ENCODE data around the gene WASHC4.

WASHC4 gene

GRCh38 chr12:105107494-105108371 lies at the start of gene WASHC4:
TSS of gene WASHC4 (plus strand) at chr12:105107731. CDS start at chr12:105107801, 70 bp downstream.
- peak; percentile 92 for DNase-seq

GRCh38 chr12:105060715-105061378 lies 46.7 kb upstream of the WASHC4 start:
- no peak for DNase-seq

GRCh38 chr12:105064564-105065178 lies 42.9 kb upstream of the WASHC4 start:
- no peak for DNase-seq

GRCh38 chr12:105067511-105068031 lies 40.0 kb upstream of the WASHC4 start:
- DNase-seq, result no peak

GRCh38 chr12:105069936-105070702 lies 37.4 kb upstream of the WASHC4 start:
- DNase-seq, result no peak

- DNase-seq, result no peak
These were observed 35.5 kb upstream of the WASHC4 start for GRCh38 chr12:105071981-105072380.

- DNase-seq, result no peak
These were observed 34.5 kb upstream of the WASHC4 start for GRCh38 chr12:105072888-105073488.

- DNase-seq, result no peak
These were observed 31.4 kb upstream of the WASHC4 start for GRCh38 chr12:105076098-105076497.

GRCh38 chr12:105076913-105077312 lies 30.6 kb upstream of the WASHC4 start:
- DNase-seq, result no peak

GRCh38 chr12:105077435-105077834 lies 30.1 kb upstream of the WASHC4 start:
- DNase-seq, result no peak

GRCh38 chr12:105078712-105079570 lies 28.6 kb upstream of the WASHC4 start:
- no peak for DNase-seq

GRCh38 chr12:105083031-105083430 lies 24.5 kb upstream of the WASHC4 start:
- DNase-seq, result no peak

GRCh38 chr12:105083551-105084105 lies 23.9 kb upstream of the WASHC4 start:
- no peak for DNase-seq

- DNase-seq, result peak; percentile 50
These were observed 23.0 kb upstream of the WASHC4 start, which contains the start of gene ALDH1L2 for GRCh38 chr12:105084251-105085250. TSS of gene ALDH1L2 (minus strand) at chr12:105084458. CDS start at chr12:105084436, 22 bp downstream.

- DNase-seq, result no peak
These were observed 22.0 kb upstream of the WASHC4 start for GRCh38 chr12:105085501-105085900.

GRCh38 chr12:105089817-105090216 lies 17.7 kb upstream of the WASHC4 start:
- DNase-seq, result no peak

GRCh38 chr12:105090361-105090760 lies 17.2 kb upstream of the WASHC4 start:
- no peak for DNase-seq

- DNase-seq, result no peak
These were observed 15.9 kb upstream of the WASHC4 start for GRCh38 chr12:105091476-105092206.

- DNase-seq, result no peak
These were observed 15.2 kb upstream of the WASHC4 start for GRCh38 chr12:105092336-105092735.
